Measurements from ENCODE around the gene FUT9.

GRCh38 chr6:96002912-96003311, 12.9 kb upstream of the FUT9 start:
- no peak for TF ChIP-seq CTCF (IDR thresholded peaks at IDR 0.05)
- TF ChIP-seq POLR2A (IDR thresholded peaks at IDR 0.05), result no peak
